AG10803 (cell line): ENCODE measurements around the gene CCDC51.
"Not testable (repeated sequence)": the region's sequence is repeated elsewhere in the genome, so short reads cannot be mapped to it uniquely, and the experiment has no call there.

ENCODE experiments used
- DNase-seq: peaks from one replicate; pipeline ENCODE4 v3.0.0; 2010; ENCODE audit warnings: low read depth
- H3K4me3 ChIP-seq: 2 replicates; pipeline ENCODE4 v1.5.1; 2011; ENCODE audit warnings: mild to moderate bottlenecking, low read length, control low read depth
- CTCF ChIP-seq: conservative IDR thresholded peaks from 2 replicates; pipeline ENCODE4 v1.5.1; 2011; ENCODE audit warnings: mild to moderate bottlenecking, low read length, control low read depth, inconsistent platforms

Gene CCDC51

GRCh38 chr3:48475188-48475587, 35.3 kb upstream of the CCDC51 start:
- no peak for DNase-seq
- no peak overlapping the region for H3K4me3 ChIP-seq
- no peak for TF ChIP-seq CTCF

- no peak for DNase-seq
- H3K4me3 ChIP-seq: no peak overlapping the region
- no peak for TF ChIP-seq CTCF
These were observed 34.7 kb upstream of the CCDC51 start for GRCh38 chr3:48474619-48475018.

GRCh38 chr3:48474031-48474430, 34.1 kb upstream of the CCDC51 start:
- not testable (repeated sequence) for H3K4me3 ChIP-seq, DNase-seq

- no peak for TF ChIP-seq CTCF
- H3K4me3 ChIP-seq: no peak overlapping the region
- DNase-seq: no peak
These were observed 33.7 kb upstream of the CCDC51 start for GRCh38 chr3:48473617-48473952.

GRCh38 chr3:48472923-48473616, 33.2 kb upstream of the CCDC51 start:
- peak; percentile 55 for TF ChIP-seq CTCF

GRCh38 chr3:48472673-48472922, 32.7 kb upstream of the CCDC51 start:
- DNase-seq: no peak
- TF ChIP-seq CTCF: no peak
- peak overlapping the region; percentile 76 for H3K4me3 ChIP-seq

More at GRCh38 chr3:48472923-48473616, 33.2 kb upstream of the CCDC51 start:
- H3K4me3 ChIP-seq: peak overlapping the region; percentile 76
- DNase-seq: peak; percentile 87

GRCh38 chr3:48470286-48470685, 30.4 kb upstream of the CCDC51 start:
- no peak overlapping the region for H3K4me3 ChIP-seq
- TF ChIP-seq CTCF: no peak
- DNase-seq: no peak
